SK-N-SH (cell line): ENCODE measurements around the gene PRDX1. TPM values are rescaled to one million over a fixed set of nuclear protein-coding genes. Genes with fewer than 3 reads are reported as not detected.
"Not testable (repeated sequence)": the region's sequence is repeated elsewhere in the genome, so short reads cannot be mapped to it uniquely, and the experiment has no call there.

Experiments used
- CTCF ChIA-PET: fragments of 300-600, 350-600 bp; formaldehyde crosslinking; extraction: SDS; loops from one replicate; lab custom pipeline; 2021; lab: Yijun Ruan, JAX
- POLR2A ChIA-PET: fragments of 350-600 bp; sonication (Branson Sonifier 250); formaldehyde crosslinking; extraction: SDS; loops from one replicate; lab custom pipeline; 2020; ENCODE audit warnings: antibody characterized with exemption, inconsistent platforms; lab: Yijun Ruan, JAX
- DNase-seq: peaks from one replicate; pipeline ENCODE4 v3.0.0; 2012
- H2AFZ ChIP-seq: fragments of 200-600 bp; sonication (generic); 2 replicates; pipeline ENCODE4 v1.8.1; 2016; ENCODE audit warnings: antibody characterized with exemption, mild to moderate bottlenecking, low read depth
- H3F3A ChIP-seq: fragments of 200-600 bp; sonication (generic); replicated peaks from 2 replicates; pipeline ENCODE3; 2016; ENCODE audit warnings: antibody characterized with exemption, mild to moderate bottlenecking; ENCODE audit not compliant: insufficient read depth
- H3K27ac ChIP-seq, 2 experiments: fragments of 200-500 bp in 1 of 2; fragments of 200-600 bp in 1 of 2; sonication (Bioruptor generic) in 1 of 2; sonication (generic), shearing (Covaris generic) in 1 of 2; 2 replicates each; pipeline versions ENCODE4 v1.5.1 to v1.6.1; 2014 to 2016; ENCODE audit warnings: low read depth in 2 of 2, inconsistent platforms in 1 of 2, low read length in 1 of 2, mild to moderate bottlenecking in 1 of 2, mixed read lengths in 1 of 2
- H3K27me3 ChIP-seq: fragments of 200-600 bp; sonication (generic), shearing (Covaris generic); 2 replicates; pipeline ENCODE4 v1.6.1; 2016; ENCODE audit warnings: mixed run types; ENCODE audit not compliant: insufficient read depth
- H3K36me3 ChIP-seq, 2 experiments: fragments of 200-500 bp in 1 of 2; fragments of 200-600 bp in 1 of 2; sonication (Bioruptor generic) in 1 of 2; sonication (generic) in 1 of 2; replicated peaks in 1 of 2; 2 replicates each; pipeline versions ENCODE3 to v1.5.1; 2014 to 2016; ENCODE audit warnings: low read length in 1 of 2, mild to moderate bottlenecking in 1 of 2; ENCODE audit not compliant: insufficient read depth in 2 of 2, control insufficient read depth in 1 of 2
- H3K4me1 ChIP-seq, 2 experiments: fragments of 200-500 bp in 1 of 2; fragments of 200-600 bp in 1 of 2; sonication (Bioruptor generic) in 1 of 2; sonication (generic), shearing (Covaris generic) in 1 of 2; 2 replicates each; pipeline versions ENCODE4 v1.5.1 to v1.6.1; 2014 to 2016; ENCODE audit warnings: low read depth in 1 of 2, low read length in 1 of 2, mixed run types in 1 of 2; ENCODE audit not compliant: insufficient read depth in 2 of 2, control insufficient read depth in 1 of 2
- H3K4me2 ChIP-seq: fragments of 200-600 bp; sonication (generic), shearing (Covaris generic); 2 replicates; pipeline ENCODE4 v1.6.1; 2017; ENCODE audit warnings: mixed run types
- H3K4me3 ChIP-seq, 2 experiments: fragments of 200-500 bp in 1 of 2; fragments of 200-600 bp in 1 of 2; sonication (Bioruptor generic) in 1 of 2; sonication (generic), shearing (Covaris generic) in 1 of 2; 2 replicates each; pipeline versions ENCODE4 v1.5.1 to v1.8.1; 2014 to 2016; ENCODE audit warnings: low read depth in 2 of 2, inconsistent platforms in 1 of 2, low read length in 1 of 2, mild to moderate bottlenecking in 1 of 2, mixed read lengths in 1 of 2, moderate library complexity in 1 of 2
- H3K79me2 ChIP-seq: fragments of 200-600 bp; sonication (generic); 2 replicates; pipeline ENCODE4 v1.8.1; 2017; ENCODE audit warnings: mild to moderate bottlenecking; ENCODE audit not compliant: insufficient read depth
- H3K9ac ChIP-seq: fragments of 200-600 bp; sonication (generic); 2 replicates; pipeline ENCODE4 v1.6.1; 2017; ENCODE audit warnings: mixed run types
- H3K9me2 ChIP-seq: fragments of 200-600 bp; sonication (generic); 2 replicates; pipeline ENCODE4 v1.6.1; 2017; ENCODE audit warnings: mixed run types
- H3K9me3 ChIP-seq: fragments of 200-600 bp; sonication (generic); 2 replicates; pipeline ENCODE4 v1.6.1; 2017; ENCODE audit warnings: mixed run types, mild to moderate bottlenecking, moderate library complexity
- H4K20me1 ChIP-seq: fragments of 200-600 bp; sonication (generic); 2 replicates; pipeline ENCODE4 v1.6.1; 2017; ENCODE audit warnings: mild to moderate bottlenecking, mixed run types; ENCODE audit not compliant: insufficient read depth
- FOSL2 ChIP-seq: IDR thresholded peaks from 2 replicates; pipeline ENCODE4 v1.4.0; 2012; ENCODE audit warnings: low read depth, mild to moderate bottlenecking, moderate library complexity, borderline replicate concordance
- JUND ChIP-seq: IDR thresholded peaks from 2 replicates; pipeline ENCODE4 v1.4.0; 2012
- RFX5 ChIP-seq: IDR thresholded peaks from 2 replicates; pipeline ENCODE4 v1.6.1; 2012; ENCODE audit warnings: mild to moderate bottlenecking, improper control_type of control experiment, low read length
- RXRA ChIP-seq: IDR thresholded peaks from 2 replicates; pipeline ENCODE4 v1.4.0; 2012; ENCODE audit warnings: low read depth, mild to moderate bottlenecking, borderline replicate concordance
- ZBTB33 ChIP-seq: IDR thresholded peaks from 2 replicates; pipeline ENCODE4 v1.4.0; 2012; ENCODE audit warnings: low read depth, borderline replicate concordance
- WGBS: methylation state at CpG from one replicate; pipeline ENCODE4 v1.1.6; 2017; ENCODE audit warnings: low lambda C conversion rate; 5-methylcytosine and 5-hydroxymethylcytosine counted together
- polyA plus RNA-seq, 3 experiments: library from polyadenylated mRNA; depleted of rRNA; stranded (reverse); fragments of >200 nt; gene quantifications; 2 replicates each; pipeline ENCODE4 v1.2.3, GENCODE V29; 2012

PRDX1 gene
- polyA plus RNA-seq, 1 of the 3 experiments (the other 2 are of a cell fraction), result 467 TPM

DNA sequence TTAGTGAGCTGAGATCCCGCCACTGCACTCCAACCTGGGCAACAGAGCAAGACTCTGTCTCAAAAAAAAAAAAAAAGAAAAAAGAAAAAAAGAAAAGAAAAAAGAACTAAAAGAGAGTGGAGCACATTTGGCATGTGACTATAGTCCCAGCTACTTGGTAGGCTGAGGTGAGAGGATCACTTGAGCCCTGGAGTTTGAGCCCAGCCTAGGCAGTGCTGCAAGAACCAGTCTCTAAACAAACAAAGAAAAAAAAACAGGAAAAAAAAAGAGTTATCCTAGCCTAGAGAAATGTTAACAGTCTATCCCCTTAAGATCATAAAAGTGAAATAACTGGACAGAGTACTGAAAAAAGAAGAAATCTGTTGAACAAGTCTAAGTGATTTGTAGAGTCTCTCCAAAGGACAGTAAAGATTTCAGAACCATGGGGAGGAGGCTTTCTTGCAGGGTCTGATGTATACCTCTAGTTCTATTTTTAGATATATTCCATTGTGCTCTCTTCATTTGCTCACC is 4.5 kb upstream of the PRDX1 start:
- WGBS, result 100% methylated on average over 1 of the region's 1 CpG
- no peak overlapping the region for H3K4me2 ChIP-seq
- H3K4me3 ChIP-seq, result no peak overlapping the region
- H3F3A ChIP-seq, result no peaks in the 10 kb centered on the region
- ChIA-PET POLR2A (no interaction called here), CTCF (interaction anchor here (1.6 kb wide), 1 partner anchor 44 kb away, joined by 6 read pairs; no protein-coding TSS in a partner anchor)
- no peak for TF ChIP-seq RFX5
- no peak for TF ChIP-seq RXRA
- TF ChIP-seq ZBTB33, result no peak
- no peak for TF ChIP-seq FOSL2
- no peak for TF ChIP-seq JUND
- H3K79me2 ChIP-seq, result peaks cover 5% of the 10 kb centered on the region; the same call in 1 of the 2 replicates
- H3K9me2 ChIP-seq, result no peaks in the 10 kb centered on the region
- 0 out of 2 replicates have a peak overlapping the region, but pooled peaks have one; percentile 8 for H2AFZ ChIP-seq
- H3K9ac ChIP-seq, result no peak overlapping the region
- no peak overlapping the region for H3K27ac ChIP-seq
- H3K9me3 ChIP-seq, result no peaks in the 10 kb centered on the region
- DNase-seq, result no peak
- peaks cover 4 to 6% of the 10 kb centered on the region in 2 experiments; a peak in 2 of 4 replicates for H3K4me1 ChIP-seq
- no peaks in the 10 kb centered on the region for H4K20me1 ChIP-seq
- no peaks in the 10 kb centered on the region for H3K27me3 ChIP-seq
- H3K36me3 ChIP-seq, result no peaks in the 10 kb centered on the region

GRCh38 chr1:45523975-45524374 is 2.3 kb upstream of the PRDX1 start:
- H3K9ac ChIP-seq, H3K4me2 ChIP-seq, H3K4me3 ChIP-seq, POLR2A ChIA-PET, DNase-seq, H3K27me3 ChIP-seq, H3K36me3 ChIP-seq, H2AFZ ChIP-seq, H3K9me2 ChIP-seq, H3F3A ChIP-seq, H3K27ac ChIP-seq, H3K9me3 ChIP-seq: not testable (repeated sequence)
- peaks cover 14% of the 10 kb centered on the region for H4K20me1 ChIP-seq
- H3K79me2 ChIP-seq, result peaks cover 27% of the 10 kb centered on the region
- H3K4me1 ChIP-seq, result peaks cover 6 to 13% of the 10 kb centered on the region in 2 experiments; a peak in 3 of 4 replicates
- WGBS, result 97% methylated on average over 10 of the region's 10 CpGs
- CTCF ChIA-PET, result interaction anchor here (1.1 kb wide), 1 partner anchor 12 kb away, joined by 4 read pairs; no protein-coding TSS in a partner anchor

DNA sequence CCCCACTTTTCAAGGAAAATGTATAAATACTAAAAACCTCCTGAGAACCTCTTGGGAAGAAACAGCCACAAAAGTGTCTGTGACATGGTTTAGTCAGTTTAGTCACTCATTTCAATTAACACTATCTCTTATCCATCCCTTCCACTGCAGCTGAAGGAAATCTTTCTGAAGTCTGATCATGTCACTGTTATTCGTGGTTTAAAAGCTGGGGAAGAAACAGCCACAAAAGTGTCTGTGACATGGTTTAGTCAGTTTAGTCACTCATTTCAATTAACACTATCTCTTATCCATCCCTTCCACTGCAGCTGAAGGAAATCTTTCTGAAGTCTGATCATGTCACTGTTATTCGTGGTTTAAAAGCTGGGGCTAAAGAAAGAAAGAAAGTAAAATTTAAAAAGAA is 1.8 kb upstream of the PRDX1 start:
- H3K4me1 ChIP-seq, result peaks cover 6 to 15% of the 10 kb centered on the region in 2 experiments; a peak in 3 of 4 replicates
- H3K79me2 ChIP-seq, result peaks cover 31% of the 10 kb centered on the region
- H3K4me2 ChIP-seq, H3K27me3 ChIP-seq, H3K4me3 ChIP-seq, H3F3A ChIP-seq, H3K9me3 ChIP-seq, H3K9me2 ChIP-seq, H3K9ac ChIP-seq, H3K36me3 ChIP-seq, H2AFZ ChIP-seq, DNase-seq, H3K27ac ChIP-seq: not testable (repeated sequence)
- POLR2A ChIA-PET, result interaction anchor here (0.6 to 0.8 kb wide), 2 partner anchors 28 to 173 kb away, joined by 3 read pairs; no protein-coding TSS in a partner anchor
- H4K20me1 ChIP-seq, result peaks cover 19% of the 10 kb centered on the region
- CTCF ChIA-PET, result interaction anchor here (1.8 kb wide), 1 partner anchor 47 kb away, joined by 6 read pairs; no protein-coding TSS in a partner anchor
- WGBS, result 84% methylated on average over 2 of the region's 2 CpGs
